Stomach (tissue), 4 donors: ENCODE data around the gene COL23A1.

Experiments
- EP300 ChIP-seq: sonication (generic); formaldehyde crosslinking; IDR thresholded peaks from one replicate; pipeline ENCODE4 v1.6.1; 2017; ENCODE audit warnings: antibody characterized with exemption
- POLR2A ChIP-seq, 4 donors: fragments of 450-650 bp; IDR thresholded peaks; one replicate each; pipeline ENCODE4 v1.6.1; 2016; ENCODE audit warnings: antibody characterized with exemption in 4 of 4, control low read depth in 2 of 4, mild to moderate bottlenecking in 1 of 4, moderate library complexity in 1 of 4
- POLR2AphosphoS5 ChIP-seq, 3 donors: sonication (generic); formaldehyde crosslinking; IDR thresholded peaks; one replicate each; pipeline ENCODE4 v1.6.1; 2016; ENCODE audit warnings: antibody characterized with exemption in 3 of 3
- TF ChIP-seq, protein P1 (sequence below), 7 experiments: fragments of 450-650 bp in 4 of 7; fragments of 200-600 bp in 3 of 7; sonication (generic) in 3 of 7; IDR thresholded peaks; one replicate each; pipeline ENCODE4 v1.5.1; 2016 to 2019; ENCODE audit warnings: antibody characterized with exemption in 7 of 7, control low read depth in 2 of 7, mild to moderate bottlenecking in 1 of 7

GRCh38 chr5:178495706-178496105 is 94.5 kb downstream of the COL23A1 start:
- TF ChIP-seq, protein P1, sequence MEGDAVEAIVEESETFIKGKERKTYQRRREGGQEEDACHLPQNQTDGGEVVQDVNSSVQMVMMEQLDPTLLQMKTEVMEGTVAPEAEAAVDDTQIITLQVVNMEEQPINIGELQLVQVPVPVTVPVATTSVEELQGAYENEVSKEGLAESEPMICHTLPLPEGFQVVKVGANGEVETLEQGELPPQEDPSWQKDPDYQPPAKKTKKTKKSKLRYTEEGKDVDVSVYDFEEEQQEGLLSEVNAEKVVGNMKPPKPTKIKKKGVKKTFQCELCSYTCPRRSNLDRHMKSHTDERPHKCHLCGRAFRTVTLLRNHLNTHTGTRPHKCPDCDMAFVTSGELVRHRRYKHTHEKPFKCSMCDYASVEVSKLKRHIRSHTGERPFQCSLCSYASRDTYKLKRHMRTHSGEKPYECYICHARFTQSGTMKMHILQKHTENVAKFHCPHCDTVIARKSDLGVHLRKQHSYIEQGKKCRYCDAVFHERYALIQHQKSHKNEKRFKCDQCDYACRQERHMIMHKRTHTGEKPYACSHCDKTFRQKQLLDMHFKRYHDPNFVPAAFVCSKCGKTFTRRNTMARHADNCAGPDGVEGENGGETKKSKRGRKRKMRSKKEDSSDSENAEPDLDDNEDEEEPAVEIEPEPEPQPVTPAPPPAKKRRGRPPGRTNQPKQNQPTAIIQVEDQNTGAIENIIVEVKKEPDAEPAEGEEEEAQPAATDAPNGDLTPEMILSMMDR (IDR thresholded peaks at IDR 0.05) = no peak
- TF ChIP-seq POLR2A (IDR thresholded peaks at IDR 0.05) (no peak), EP300 (no peak), POLR2AphosphoS5 (IDR thresholded peaks at IDR 0.05) (no peak)
